MM.1S (cell line): Measurements from ENCODE around the gene CCDC196.

Experiments used
- DNase-seq: peaks from one replicate; pipeline ENCODE4 v3.0.0-alpha.2; 2015
- H2AFZ ChIP-seq: fragments of 300-600 bp; sonication (generic); 2 replicates; pipeline ENCODE4 v1.6.0; 2016; ENCODE audit warnings: antibody characterized with exemption, low read length
- H3F3A ChIP-seq: fragments of 300-600 bp; sonication (generic); 2 replicates; pipeline ENCODE4 v1.6.1; 2016; ENCODE audit warnings: mild to moderate bottlenecking, antibody characterized with exemption, low read length, moderate library complexity, mixed read lengths; ENCODE audit not compliant: insufficient read depth
- H3K27ac ChIP-seq: fragments of 300-600 bp; sonication (generic); 2 replicates; pipeline ENCODE4 v1.5.1; 2016; ENCODE audit warnings: mild to moderate bottlenecking, low read length
- H3K27me3 ChIP-seq: fragments of 300-600 bp; sonication (generic); replicated peaks from 2 replicates; pipeline ENCODE4 v1.6.0; 2016; ENCODE audit warnings: low read length; ENCODE audit not compliant: insufficient read depth
- H3K36me3 ChIP-seq: fragments of 300-600 bp; sonication (generic); replicated peaks from 2 replicates; pipeline ENCODE4 v1.6.1; 2016; ENCODE audit warnings: mild to moderate bottlenecking, low read length, mixed read lengths; ENCODE audit not compliant: insufficient read depth
- H3K4me1 ChIP-seq: fragments of 300-600 bp; sonication (generic); 2 replicates; pipeline ENCODE4 v1.6.1; 2016; ENCODE audit warnings: low read length, mixed read lengths
- H3K4me2 ChIP-seq: fragments of 300-600 bp; sonication (generic); 2 replicates; pipeline ENCODE4 v1.6.0; 2016; ENCODE audit warnings: low read depth, low read length
- H3K4me3 ChIP-seq: fragments of 300-600 bp; sonication (generic); 2 replicates; pipeline ENCODE4 v1.5.1; 2016; ENCODE audit warnings: low read length, mixed read lengths
- H3K79me2 ChIP-seq: fragments of 300-600 bp; sonication (generic); 2 replicates; pipeline ENCODE4 v1.6.1; 2016; ENCODE audit warnings: mixed run types, low read length, mixed read lengths
- H3K9ac ChIP-seq: fragments of 300-600 bp; sonication (generic); 2 replicates; pipeline ENCODE4 v1.6.1; 2016; ENCODE audit warnings: low read length, mixed read lengths
- H3K9me2 ChIP-seq: fragments of 300-600 bp; sonication (generic); replicated peaks from 2 replicates; pipeline ENCODE4 v1.6.1; 2016; ENCODE audit warnings: mild to moderate bottlenecking, low read length, mixed read lengths; ENCODE audit not compliant: insufficient read depth
- H3K9me3 ChIP-seq: fragments of 300-600 bp; sonication (generic); replicated peaks from 2 replicates; pipeline ENCODE4 v1.6.1; 2016; ENCODE audit warnings: mild to moderate bottlenecking, low read length, mixed read lengths; ENCODE audit not compliant: insufficient read depth
- H4K20me1 ChIP-seq: fragments of 300-600 bp; sonication (generic); 2 replicates; pipeline ENCODE4 v1.6.1; 2016; ENCODE audit warnings: mild to moderate bottlenecking, low read length, moderate library complexity, mixed read lengths; ENCODE audit not compliant: insufficient read depth
- CTCF ChIP-seq: fragments of 300-600 bp; sonication (generic); IDR thresholded peaks from 2 replicates; pipeline ENCODE4 v1.5.1; 2016; ENCODE audit warnings: antibody characterized with exemption, low read length, mixed read lengths
- EZH2 ChIP-seq: fragments of 300-600 bp; sonication (generic); optimal IDR thresholded peaks from 2 replicates; pipeline ENCODE3; 2017; ENCODE audit warnings: low read depth, mild to moderate bottlenecking, antibody characterized with exemption, low read length, mixed read lengths
- EZH2phosphoT487 ChIP-seq: fragments of 300-600 bp; sonication (generic); IDR thresholded peaks from 2 replicates; pipeline ENCODE4 v1.6.1; 2018; ENCODE audit warnings: antibody characterized with exemption, low read length

Gene CCDC196

GRCh38 chr14:66503532-66503931 lies 17.4 kb downstream of the CCDC196 start:
- no peak for DNase-seq
- Histone ChIP-seq H3K79me2 (0 out of 2 replicates have a peak, but pooled peaks cover under 1% of the 10 kb centered on the region), H3K36me3 (no peaks in the 10 kb centered on the region), H3K4me3 (no peak overlapping the region), H3K9me3 (no peaks in the 10 kb centered on the region), H3K4me2 (no peak overlapping the region), H3K27me3 (no peaks in the 10 kb centered on the region), H2AFZ (no peak overlapping the region), H3K9ac (no peak overlapping the region), H4K20me1 (no peaks in the 10 kb centered on the region), H3K27ac (no peak overlapping the region), H3K9me2 (no peaks in the 10 kb centered on the region), H3K4me1 (no peaks in the 10 kb centered on the region), H3F3A (peaks cover 15% of the 10 kb centered on the region)
- TF ChIP-seq CTCF = no peak
- no peak for TF ChIP-seq EZH2phosphoT487
- no peak for TF ChIP-seq EZH2

GRCh38 chr14:66507181-66507721 lies 21.1 kb downstream of the CCDC196 start:
- Histone ChIP-seq H3K4me3 (peak overlapping the region; percentile 83), H3K36me3 (no peaks in the 10 kb centered on the region), H3K9me2 (no peaks in the 10 kb centered on the region), H3K4me1 (0 out of 2 replicates have a peak, but pooled peaks cover 5% of the 10 kb centered on the region), H3K27ac (peak overlapping the region; percentile 78; the same call in 1 of the 2 replicates), H3K9ac (peak overlapping the region; percentile 68), H3K4me2 (peak overlapping the region; percentile 83), H3K9me3 (no peaks in the 10 kb centered on the region), H3F3A (peaks cover 22% of the 10 kb centered on the region), H4K20me1 (no peaks in the 10 kb centered on the region; the same call in 1 of the 2 replicates), H2AFZ (peak overlapping the region; percentile 86), H3K79me2 (peaks cover 37% of the 10 kb centered on the region), H3K27me3 (no peaks in the 10 kb centered on the region)
- TF ChIP-seq EZH2phosphoT487 (no peak), CTCF (no peak), EZH2 (no peak)
- no peak for DNase-seq

GRCh38 chr14:66507722-66508546 lies 21.8 kb downstream of the CCDC196 start, which contains the start of gene GPHN:
Gene GPHN (plus strand): TSS chr14:66508147.
- Histone ChIP-seq H3K27me3 (no peaks in the 10 kb centered on the region), H3K36me3 (no peaks in the 10 kb centered on the region), H3K9ac (peak within 1 kb of the TSS; percentile 68), H4K20me1 (no peaks in the 10 kb centered on the region; the same call in 1 of the 2 replicates), H3K27ac (peak within 1 kb of the TSS; percentile 78), H3K4me3 (peak within 1 kb of the TSS; percentile 83), H3K79me2 (peaks cover 44% of the 10 kb centered on the region), H3F3A (peaks cover 22% of the 10 kb centered on the region), H3K9me3 (no peaks in the 10 kb centered on the region), H3K4me1 (0 out of 2 replicates have a peak, but pooled peaks cover 8% of the 10 kb centered on the region), H3K9me2 (no peaks in the 10 kb centered on the region), H2AFZ (peak within 1 kb of the TSS; percentile 86), H3K4me2 (peak within 1 kb of the TSS; percentile 83)
- TF ChIP-seq EZH2phosphoT487 (no peak), EZH2 (no peak), CTCF (no peak)
- DNase-seq = peak; percentile 92
